Skin of body (tissue), 2 donors: ENCODE measurements around the gene JUN. TPM values are rescaled to one million over a fixed set of nuclear protein-coding genes. Genes with fewer than 3 reads are reported as not detected.
A peak's percentile ranks its signal among the peaks of the same experiment; 100 is the strongest.

Source experiments
- DNase-seq: peaks from one replicate; lab custom pipeline; 2025; lab: John Stamatoyannopoulos, UW
- total RNA-seq: library from RNA; depleted of rRNA; stranded (reverse); fragments of >200 nt; gene quantifications from one replicate; pipeline ENCODE4 v1.2.3, GENCODE V29; 2014

Gene JUN
- total RNA-seq = 151 TPM

- DNase-seq = peak; percentile 100
These were observed at the start of gene JUN for GRCh38 chr1:58783993-58784757. JUN (minus strand) TSS chr1:58784047; CDS start chr1:58783070, 977 bp downstream.

GRCh38 chr1:58833166-58833565, 49.3 kb upstream of the JUN start:
- no peak for DNase-seq

- no peak for DNase-seq
These were observed 46.4 kb upstream of the JUN start for GRCh38 chr1:58830291-58830690.

GRCh38 chr1:58829866-58830265, 46.0 kb upstream of the JUN start:
- no peak for DNase-seq

GRCh38 chr1:58827298-58827697, 43.5 kb upstream of the JUN start:
- DNase-seq = no peak

GRCh38 chr1:58824753-58825389, 41.0 kb upstream of the JUN start:
- DNase-seq = no peak

- no peak for DNase-seq
These were observed 39.7 kb upstream of the JUN start for GRCh38 chr1:58823481-58824010.

- DNase-seq = no peak
These were observed 37.5 kb upstream of the JUN start for GRCh38 chr1:58821309-58821708.

GRCh38 chr1:58818976-58819375, 35.1 kb upstream of the JUN start:
- no peak for DNase-seq

- no peak for DNase-seq
These were observed 34.2 kb upstream of the JUN start for GRCh38 chr1:58818075-58818474.

- DNase-seq = peak; percentile 12
These were observed 32.9 kb upstream of the JUN start for GRCh38 chr1:58816747-58817221.

GRCh38 chr1:58816072-58816746, 32.4 kb upstream of the JUN start:
- DNase-seq = peak; percentile 79

- DNase-seq = peak; percentile 17
These were observed 31.8 kb upstream of the JUN start for GRCh38 chr1:58815686-58816071.

- DNase-seq = peak; percentile 20
These were observed 31.3 kb upstream of the JUN start for GRCh38 chr1:58815069-58815685.

GRCh38 chr1:58814251-58815068, 30.6 kb upstream of the JUN start:
- DNase-seq = no peak

- no peak for DNase-seq
These were observed 30.0 kb upstream of the JUN start for GRCh38 chr1:58813801-58814200.

- no peak for DNase-seq
These were observed 29.5 kb upstream of the JUN start for GRCh38 chr1:58813361-58813760.

GRCh38 chr1:58812926-58813325, 29.1 kb upstream of the JUN start:
- no peak for DNase-seq

GRCh38 chr1:58812468-58812867, 28.6 kb upstream of the JUN start:
- no peak for DNase-seq

- no peak for DNase-seq
These were observed 27.5 kb upstream of the JUN start for GRCh38 chr1:58811303-58811702.
